GM12801 (cell line): Measurements from ENCODE around the gene NEURL1.

ENCODE experiments used
- CTCF ChIP-seq: IDR thresholded peaks from one replicate; pipeline ENCODE4 v1.5.1; 2011; ENCODE audit warnings: control low read depth; ENCODE audit not compliant: insufficient read length; ENCODE audit errors: extremely low read depth

Gene NEURL1

GRCh38 chr10:103638948-103639347 is 145.4 kb downstream of the NEURL1 start:
- no peak for TF ChIP-seq CTCF

- TF ChIP-seq CTCF: no peak
These were observed 147.1 kb downstream of the NEURL1 start for GRCh38 chr10:103640436-103641181.

- no peak for TF ChIP-seq CTCF
These were observed 147.8 kb downstream of the NEURL1 start for GRCh38 chr10:103641326-103641725.
